Esophagus muscularis mucosa (tissue), 4 donors: ENCODE results near the gene ZNF91.

Experiments used
- EP300 ChIP-seq: sonication (generic); formaldehyde crosslinking; IDR thresholded peaks from one replicate; pipeline ENCODE4 v1.6.1; 2017; ENCODE audit warnings: antibody characterized with exemption
- POLR2A ChIP-seq: fragments of 450-650 bp; IDR thresholded peaks from one replicate; pipeline ENCODE4 v1.6.1; 2017; ENCODE audit warnings: antibody characterized with exemption, moderate library complexity, mild to moderate bottlenecking, low read depth
- POLR2AphosphoS5 ChIP-seq, 2 donors: sonication (generic); formaldehyde crosslinking; IDR thresholded peaks; one replicate each; pipeline ENCODE4 v1.6.1; 2017; ENCODE audit warnings: antibody characterized with exemption in 2 of 2
- TF ChIP-seq, protein P1 (sequence below), 3 experiments: fragments of 200-600 bp in 2 of 3; fragments of 450-650 bp in 1 of 3; sonication (generic) in 2 of 3; IDR thresholded peaks; one replicate each; pipeline ENCODE4 v1.5.1; 2017 to 2019; ENCODE audit warnings: antibody characterized with exemption in 3 of 3, mild to moderate bottlenecking in 2 of 3, moderate library complexity in 1 of 3

DNA sequence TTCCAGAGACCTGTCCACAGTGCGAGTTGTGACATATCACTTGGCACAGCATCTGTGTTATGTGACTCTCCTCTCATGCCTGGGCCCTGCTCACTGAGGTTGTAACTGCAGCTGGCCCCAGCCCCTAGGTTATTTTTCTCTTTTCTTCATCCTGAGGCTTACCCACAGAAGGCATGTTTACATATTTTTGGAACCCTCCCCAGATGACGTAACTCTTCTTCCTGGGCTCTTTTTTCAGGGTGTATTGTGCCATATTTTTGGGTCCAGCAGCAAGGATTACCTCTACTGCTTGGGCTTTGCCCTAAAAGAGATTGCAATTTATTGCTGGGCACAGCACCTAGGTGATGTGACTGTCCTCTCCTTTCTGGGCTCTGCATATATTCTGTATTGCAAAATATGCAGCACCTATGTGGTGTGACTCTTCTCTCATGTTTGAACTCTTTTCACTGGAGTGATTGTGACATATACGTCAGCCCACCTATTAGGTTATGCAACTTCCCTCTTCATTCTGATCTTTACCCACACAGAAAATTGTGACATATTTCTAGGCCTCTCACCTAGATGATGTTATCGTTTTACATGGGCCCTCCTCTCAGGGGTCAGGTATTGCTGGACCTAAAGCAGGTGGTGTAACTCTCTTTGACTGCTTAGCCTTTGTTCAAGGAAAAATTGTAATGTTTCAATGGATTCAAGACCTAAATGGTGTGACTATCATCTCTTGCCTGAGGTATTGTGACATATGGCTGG, 80.6 kb downstream of the ZNF91 start:
- TF ChIP-seq, protein P1, sequence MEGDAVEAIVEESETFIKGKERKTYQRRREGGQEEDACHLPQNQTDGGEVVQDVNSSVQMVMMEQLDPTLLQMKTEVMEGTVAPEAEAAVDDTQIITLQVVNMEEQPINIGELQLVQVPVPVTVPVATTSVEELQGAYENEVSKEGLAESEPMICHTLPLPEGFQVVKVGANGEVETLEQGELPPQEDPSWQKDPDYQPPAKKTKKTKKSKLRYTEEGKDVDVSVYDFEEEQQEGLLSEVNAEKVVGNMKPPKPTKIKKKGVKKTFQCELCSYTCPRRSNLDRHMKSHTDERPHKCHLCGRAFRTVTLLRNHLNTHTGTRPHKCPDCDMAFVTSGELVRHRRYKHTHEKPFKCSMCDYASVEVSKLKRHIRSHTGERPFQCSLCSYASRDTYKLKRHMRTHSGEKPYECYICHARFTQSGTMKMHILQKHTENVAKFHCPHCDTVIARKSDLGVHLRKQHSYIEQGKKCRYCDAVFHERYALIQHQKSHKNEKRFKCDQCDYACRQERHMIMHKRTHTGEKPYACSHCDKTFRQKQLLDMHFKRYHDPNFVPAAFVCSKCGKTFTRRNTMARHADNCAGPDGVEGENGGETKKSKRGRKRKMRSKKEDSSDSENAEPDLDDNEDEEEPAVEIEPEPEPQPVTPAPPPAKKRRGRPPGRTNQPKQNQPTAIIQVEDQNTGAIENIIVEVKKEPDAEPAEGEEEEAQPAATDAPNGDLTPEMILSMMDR (IDR thresholded peaks at IDR 0.05), result no peak
- TF ChIP-seq EP300, result no peak
- no peak for TF ChIP-seq POLR2AphosphoS5 (IDR thresholded peaks at IDR 0.05)
- TF ChIP-seq POLR2A, result no peak
